Astrocyte (in vitro differentiated cells and primary cell): Measurements from ENCODE around the gene SULT2B1. TPM values are rescaled to one million over a fixed set of nuclear protein-coding genes. Genes with fewer than 3 reads are reported as not detected.

Experiments
- DNase-seq: peaks from one replicate; pipeline ENCODE4 v3.0.0-alpha.2; 2010; ENCODE audit warnings: low read depth
- FAIRE-seq: peaks from 2 replicates; lab custom pipeline; 2011; peaks lifted over from hg19 to GRCh38; lab: Jason Lieb, UNC
- H2AFZ ChIP-seq: 2 replicates; pipeline ENCODE4 v1.6.0; 2012; ENCODE audit warnings: low read depth, low read length, inconsistent platforms
- H3K27ac ChIP-seq: 2 replicates; pipeline ENCODE4 v1.5.1; 2011; ENCODE audit warnings: low read depth, low read length, inconsistent platforms
- H3K27me3 ChIP-seq: 2 replicates; pipeline ENCODE4 v1.6.0; 2011; ENCODE audit warnings: low read length, inconsistent platforms; ENCODE audit not compliant: insufficient read depth
- H3K36me3 ChIP-seq: 2 replicates; pipeline ENCODE4 v1.5.1; 2011; ENCODE audit warnings: low read length, inconsistent platforms; ENCODE audit not compliant: insufficient read depth
- H3K4me1 ChIP-seq: 2 replicates; pipeline ENCODE4 v1.5.1; 2011; ENCODE audit warnings: low read length, inconsistent platforms; ENCODE audit not compliant: insufficient read depth
- H3K4me2 ChIP-seq: 2 replicates; pipeline ENCODE4 v1.6.0; 2012; ENCODE audit warnings: low read length, inconsistent platforms
- H3K4me3 ChIP-seq: 2 replicates; pipeline ENCODE4 v1.5.1; 2011; ENCODE audit warnings: low read depth, mild to moderate bottlenecking, low read length, inconsistent platforms; ENCODE audit not compliant: insufficient read depth
- H3K79me2 ChIP-seq: 2 replicates; pipeline ENCODE4 v1.6.0; 2012; ENCODE audit warnings: mild to moderate bottlenecking, low read length, inconsistent platforms; ENCODE audit not compliant: insufficient read depth
- H3K9ac ChIP-seq: 2 replicates; pipeline ENCODE4 v1.6.0; 2012; ENCODE audit warnings: mild to moderate bottlenecking, low read length, inconsistent platforms
- H3K9me3 ChIP-seq: 2 replicates; pipeline ENCODE4 v1.5.1; 2012; ENCODE audit warnings: low read depth, mild to moderate bottlenecking, low read length, inconsistent platforms; ENCODE audit not compliant: insufficient read depth
- H4K20me1 ChIP-seq: 2 replicates; pipeline ENCODE4 v1.6.0; 2012; ENCODE audit warnings: low read length, inconsistent platforms; ENCODE audit not compliant: insufficient read depth
- H3K27ac Mint-ChIP-seq: one replicate; pipeline ENCODE4 v1.8.0; 2021; ENCODE audit warnings: mild to moderate bottlenecking, mixed read lengths; ENCODE audit not compliant: unreplicated experiment
- H3K27me3 Mint-ChIP-seq: one replicate; pipeline ENCODE4 v1.8.0; 2021; ENCODE audit warnings: low read depth, mixed read lengths; ENCODE audit not compliant: unreplicated experiment
- H3K36me3 Mint-ChIP-seq: one replicate; pipeline ENCODE4 v1.8.0; 2021; ENCODE audit warnings: low read depth, mixed read lengths; ENCODE audit not compliant: unreplicated experiment
- H3K4me1 Mint-ChIP-seq: one replicate; pipeline ENCODE4 v1.8.0; 2021; ENCODE audit warnings: low read depth, mixed read lengths; ENCODE audit not compliant: unreplicated experiment
- H3K4me3 Mint-ChIP-seq: one replicate; pipeline ENCODE4 v1.8.0; 2021; ENCODE audit warnings: mild to moderate bottlenecking, moderate library complexity, mixed read lengths; ENCODE audit not compliant: unreplicated experiment
- H3K9me3 Mint-ChIP-seq: one replicate; pipeline ENCODE4 v1.8.0; 2021; ENCODE audit warnings: mild to moderate bottlenecking, mixed read lengths; ENCODE audit not compliant: unreplicated experiment
- CTCF ChIP-seq: IDR thresholded peaks from 2 replicates; pipeline ENCODE4 v1.5.1; 2011; ENCODE audit warnings: low read depth, mild to moderate bottlenecking, inconsistent platforms, low read length, moderate library complexity; ENCODE audit not compliant: insufficient read depth
- EZH2 ChIP-seq: IDR thresholded peaks from 2 replicates; pipeline ENCODE4 v1.6.1; 2012; ENCODE audit warnings: mild to moderate bottlenecking, low read length, inconsistent platforms; ENCODE audit not compliant: insufficient read depth
- total RNA-seq: library from RNA; stranded (reverse); gene quantifications from 2 replicates; pipeline ENCODE4 v1.2.1, GENCODE V29; 2021

The SULT2B1 gene
- total RNA-seq, 1 donor from 2014 or later: not detected

- no peaks in the 10 kb centered on the region for H3K36me3 ChIP-seq
- FAIRE-seq: no peak
- H4K20me1 ChIP-seq: no peaks in the 10 kb centered on the region
- DNase-seq: no peak
- no peak within 1 kb of the TSS for H3K4me3 ChIP-seq
- no peak within 1 kb of the TSS for H3K27ac Mint-ChIP-seq
- no peak within 1 kb of the TSS for H3K27ac ChIP-seq
- H3K9me3 ChIP-seq: no peaks in the 10 kb centered on the region
- H3K36me3 Mint-ChIP-seq: peaks cover 1% of the 10 kb centered on the region
- no peaks in the 10 kb centered on the region for H3K27me3 ChIP-seq
- no peak within 1 kb of the TSS for H2AFZ ChIP-seq
- no peaks in the 10 kb centered on the region for H3K9me3 Mint-ChIP-seq
- TF ChIP-seq CTCF (no peak), EZH2 (no peak)
- no peaks in the 10 kb centered on the region for H3K27me3 Mint-ChIP-seq
- no peaks in the 10 kb centered on the region for H3K4me1 Mint-ChIP-seq
- H3K9ac ChIP-seq: no peak within 1 kb of the TSS
- H3K4me3 Mint-ChIP-seq: no peak within 1 kb of the TSS
- H3K4me1 ChIP-seq: no peaks in the 10 kb centered on the region
- H3K4me2 ChIP-seq: no peak within 1 kb of the TSS
- H3K79me2 ChIP-seq: no peaks in the 10 kb centered on the region
Measured at GRCh38 chr19:48606463-48607358, 54.7 kb downstream of the SULT2B1 start, which contains the start of gene SPACA4. Gene SPACA4, plus strand, starts transcription at chr19:48606742. Its CDS starts 237 bp downstream, at chr19:48606979.

GRCh38 chr19:48607359-48607755 lies 55.4 kb downstream of the SULT2B1 start:
- Mint-ChIP-seq H3K4me3 (no peak overlapping the region), H3K9me3 (no peaks in the 10 kb centered on the region), H3K4me1 (no peaks in the 10 kb centered on the region), H3K36me3 (peaks cover 1% of the 10 kb centered on the region), H3K27me3 (no peaks in the 10 kb centered on the region), H3K27ac (no peak overlapping the region)
- Histone ChIP-seq H3K79me2 (no peaks in the 10 kb centered on the region), H3K9me3 (no peaks in the 10 kb centered on the region), H3K4me2 (no peak overlapping the region), H3K27ac (no peak overlapping the region), H3K36me3 (no peaks in the 10 kb centered on the region), H3K4me1 (no peaks in the 10 kb centered on the region), H3K9ac (no peak overlapping the region), H3K27me3 (no peaks in the 10 kb centered on the region), H2AFZ (no peak overlapping the region), H4K20me1 (no peaks in the 10 kb centered on the region), H3K4me3 (no peak overlapping the region)
- no peak for DNase-seq
- TF ChIP-seq CTCF (no peak), EZH2 (no peak)
- no peak for FAIRE-seq

GRCh38 chr19:48608798-48609263 lies 56.9 kb downstream of the SULT2B1 start:
- no peaks in the 10 kb centered on the region for H3K4me1 ChIP-seq
- H3K27me3 ChIP-seq: no peaks in the 10 kb centered on the region
- H3K4me3 ChIP-seq: no peak overlapping the region
- Mint-ChIP-seq H3K27ac (no peak overlapping the region), H3K4me3 (no peak overlapping the region), H3K27me3 (no peaks in the 10 kb centered on the region), H3K9me3 (no peaks in the 10 kb centered on the region), H3K36me3 (no peaks in the 10 kb centered on the region), H3K4me1 (peaks cover 3% of the 10 kb centered on the region)
- peak overlapping the region; percentile 84 for H2AFZ ChIP-seq
- H3K36me3 ChIP-seq: no peaks in the 10 kb centered on the region
- TF ChIP-seq CTCF (peak; percentile 41), EZH2 (no peak)
- peak overlapping the region; percentile 46 for H3K4me2 ChIP-seq
- H3K9me3 ChIP-seq: no peaks in the 10 kb centered on the region
- H4K20me1 ChIP-seq: peaks cover 2% of the 10 kb centered on the region
- DNase-seq (no peak), FAIRE-seq (no peak)
- H3K9ac ChIP-seq: no peak overlapping the region
- H3K79me2 ChIP-seq: no peaks in the 10 kb centered on the region
- no peak overlapping the region for H3K27ac ChIP-seq
